Ramos (cell line): Measurements from ENCODE around the gene PTPN14.
"Not testable (repeated sequence)": the region's sequence is repeated elsewhere in the genome, so short reads cannot be mapped to it uniquely, and the experiment has no call there.

ENCODE experiments used
- in situ Hi-C: fragments of 300-500 bp; cut with MboI; formaldehyde crosslinking; loops from one replicate; pipeline ENCODE4 v1.14.3; 2022; ENCODE audit warnings: low sequenced_read_pairs; ENCODE audit not compliant: unreplicated experiment

The PTPN14 gene

DNA sequence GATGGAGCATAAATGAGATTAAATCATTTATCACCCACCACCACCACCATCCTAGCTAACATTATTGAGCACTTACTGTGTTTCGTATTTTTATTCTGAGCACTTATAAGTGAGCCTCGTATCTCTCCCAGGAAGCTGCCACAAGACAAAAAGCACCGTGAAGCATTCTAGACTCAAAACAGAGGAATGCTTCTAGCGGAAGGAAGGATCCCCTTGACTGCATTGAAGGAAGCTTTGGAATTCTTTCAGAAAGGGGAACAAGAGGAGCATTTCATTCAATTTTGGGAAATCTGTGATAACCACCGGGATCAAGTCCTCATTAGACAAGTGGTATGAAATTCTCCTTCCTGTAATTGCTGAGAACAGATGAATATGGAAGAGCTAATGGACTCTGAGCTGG lies 66.3 kb downstream of the PTPN14 start:
- in situ Hi-C loops: no loop called here

DNA sequence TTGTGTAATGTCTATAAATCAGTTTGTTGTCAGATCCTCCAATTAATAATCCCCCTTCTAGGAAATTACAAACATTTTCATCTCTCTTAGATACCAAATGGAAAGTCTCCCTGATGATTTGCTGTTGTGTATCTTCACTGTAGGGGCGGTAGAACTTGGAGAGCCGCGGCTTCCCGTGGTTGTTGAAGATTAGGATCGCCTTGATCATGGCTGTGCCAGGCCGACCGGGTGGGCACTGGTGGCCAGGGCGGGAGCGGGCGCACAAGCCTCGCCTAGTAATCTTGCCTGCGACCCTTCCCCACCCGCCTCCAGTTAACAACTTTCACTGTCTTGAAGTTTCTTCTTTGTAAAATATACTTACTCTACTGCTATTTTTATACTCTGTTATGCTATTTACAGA lies 68.2 kb downstream of the PTPN14 start:
- in situ Hi-C loops: not testable (repeated sequence)

DNA sequence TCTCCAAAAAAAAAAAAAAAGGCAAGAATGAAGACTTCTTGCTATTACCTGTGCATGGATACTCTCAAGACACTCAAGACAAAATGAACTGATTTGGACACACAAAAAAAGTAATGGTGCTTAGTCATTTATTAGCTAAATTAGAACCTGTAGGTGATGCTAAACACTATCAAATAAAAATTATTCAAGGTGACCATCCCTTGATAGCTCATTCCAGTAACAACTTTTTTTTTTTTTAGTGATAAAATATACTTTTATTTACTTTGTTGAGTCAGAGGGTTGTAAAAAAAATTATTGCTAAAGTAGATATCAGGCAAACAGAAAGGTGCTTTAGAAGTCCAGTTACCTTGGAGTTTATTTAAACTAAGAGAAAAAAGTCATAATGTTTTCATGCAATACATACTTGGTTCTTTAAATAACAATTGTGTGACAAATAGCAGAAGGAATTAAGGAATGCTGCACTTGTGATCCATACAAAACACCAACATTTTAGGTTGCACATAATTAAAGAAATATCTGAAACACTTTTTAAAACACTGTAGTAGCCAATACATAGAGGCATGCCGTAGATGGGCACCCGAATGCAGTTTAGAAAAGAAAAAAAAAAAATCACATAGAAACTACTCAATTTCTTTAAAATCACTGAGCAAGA lies 69.3 kb downstream of the PTPN14 start:
- in situ Hi-C loops: not testable (repeated sequence)

GRCh38 chr1:214476986-214477870 lies 74.2 kb downstream of the PTPN14 start:
- in situ Hi-C loops: no loop called here

- in situ Hi-C loops: no loop called here
These were observed 75.0 kb downstream of the PTPN14 start for GRCh38 chr1:214476229-214476985.

GRCh38 chr1:214475746-214476145 lies 75.7 kb downstream of the PTPN14 start:
- in situ Hi-C loops: no loop called here

DNA sequence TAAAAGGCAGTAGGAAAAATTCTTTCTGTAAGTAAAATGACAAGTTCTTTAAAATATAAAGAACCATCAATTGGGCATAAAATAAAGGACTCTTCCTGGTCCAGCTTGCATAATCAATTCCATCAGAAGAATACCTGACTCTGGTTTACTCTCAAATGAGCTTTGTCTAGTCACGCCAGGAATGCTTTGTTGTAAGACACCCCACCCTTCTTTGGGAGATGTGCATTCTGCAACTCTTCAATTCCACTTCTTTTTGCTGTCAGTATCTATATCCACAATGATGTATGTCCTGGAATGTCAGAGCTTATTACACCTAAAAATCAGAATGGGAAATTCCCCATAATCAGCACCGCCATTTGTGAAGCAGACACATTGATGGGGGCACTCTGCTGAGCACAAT lies 76.1 kb downstream of the PTPN14 start:
- in situ Hi-C loops: no loop called here

- in situ Hi-C loops: no loop called here
These were observed 76.9 kb downstream of the PTPN14 start for GRCh38 chr1:214474467-214474866.

DNA sequence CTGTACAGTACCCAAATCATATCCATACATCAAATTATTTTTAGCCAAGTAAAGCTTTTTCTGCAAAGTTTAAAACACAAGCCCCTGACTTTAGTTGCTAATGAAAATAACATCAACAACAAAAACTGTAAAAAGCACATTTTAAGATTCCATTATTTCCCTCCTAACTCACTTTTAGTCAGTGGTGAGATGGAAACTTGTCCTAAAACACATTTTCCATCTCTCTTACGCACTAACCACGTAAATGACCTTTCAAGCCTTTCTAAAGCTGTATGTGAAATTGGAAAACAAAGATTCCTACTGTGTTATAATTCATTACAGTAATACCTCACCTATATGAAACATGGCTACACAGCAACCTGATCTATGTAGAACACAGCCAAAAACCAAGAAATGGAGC lies 77.5 kb downstream of the PTPN14 start:
- in situ Hi-C loops: no loop called here

DNA sequence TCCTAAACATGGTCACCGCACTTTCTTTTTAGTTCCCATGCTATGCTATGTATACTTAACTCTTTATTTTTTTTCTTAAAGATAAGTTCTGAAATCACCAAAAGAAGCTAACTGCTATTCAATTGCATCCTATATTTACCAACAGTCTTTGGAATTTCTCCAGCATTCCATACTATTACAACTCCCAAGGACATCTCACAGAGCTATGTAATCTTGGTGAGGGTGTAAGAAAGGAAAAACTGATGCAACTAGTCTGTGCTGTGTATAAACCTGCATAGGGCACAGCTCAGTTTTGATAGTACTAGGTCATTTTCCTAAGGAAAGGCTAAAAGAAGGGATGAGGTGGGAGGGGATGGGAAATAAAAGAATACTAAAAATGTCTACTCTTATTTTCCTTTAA lies 78.0 kb downstream of the PTPN14 start:
- in situ Hi-C loops: no loop called here

DNA sequence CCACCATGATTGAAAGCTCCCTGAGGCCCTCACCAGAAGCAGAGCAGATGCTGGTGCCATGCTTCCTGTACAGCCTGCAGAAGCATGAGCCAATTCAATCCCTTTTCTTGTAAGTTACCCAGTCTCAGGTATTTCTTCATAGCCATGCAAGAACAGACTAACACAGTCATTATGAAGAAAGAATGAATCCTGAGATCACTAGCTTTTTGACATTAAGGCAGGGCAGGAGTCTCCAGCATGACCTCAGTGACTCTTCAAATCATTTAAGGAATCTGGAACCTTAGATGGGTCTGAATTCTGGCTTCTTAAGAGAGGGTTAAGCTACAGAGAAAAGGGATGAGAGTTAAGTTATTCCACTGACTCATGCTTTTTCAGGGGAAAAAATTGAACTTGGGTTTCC lies 79.0 kb downstream of the PTPN14 start:
- in situ Hi-C loops: no loop called here

- in situ Hi-C loops: no loop called here
These were observed 79.9 kb downstream of the PTPN14 start for GRCh38 chr1:214471458-214471857.

DNA sequence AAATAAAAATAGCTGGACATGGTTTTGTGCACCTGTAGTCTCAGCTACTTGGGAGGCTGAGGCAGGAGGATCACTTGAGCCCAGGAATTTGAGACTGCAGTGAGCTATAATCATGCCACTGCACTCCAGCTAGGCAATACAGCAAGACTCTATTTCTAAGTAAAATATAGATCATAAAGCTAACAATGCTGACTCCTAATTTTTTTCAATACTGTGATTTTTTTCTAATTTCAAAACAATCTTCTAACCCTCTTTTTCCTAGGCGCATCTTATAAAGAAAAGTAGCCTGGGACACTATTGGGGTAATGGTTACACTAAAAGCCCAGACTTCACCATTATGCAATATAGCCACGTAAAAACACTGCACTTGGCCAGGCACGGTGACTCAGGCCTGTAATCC lies 81.3 kb downstream of the PTPN14 start:
- in situ Hi-C loops: no loop called here

GRCh38 chr1:214469290-214469689 lies 82.1 kb downstream of the PTPN14 start:
- in situ Hi-C loops: no loop called here

GRCh38 chr1:214467078-214467585 lies 84.3 kb downstream of the PTPN14 start:
- in situ Hi-C loops: no loop called here

GRCh38 chr1:214466403-214467077 lies 84.9 kb downstream of the PTPN14 start:
- in situ Hi-C loops: no loop called here

DNA sequence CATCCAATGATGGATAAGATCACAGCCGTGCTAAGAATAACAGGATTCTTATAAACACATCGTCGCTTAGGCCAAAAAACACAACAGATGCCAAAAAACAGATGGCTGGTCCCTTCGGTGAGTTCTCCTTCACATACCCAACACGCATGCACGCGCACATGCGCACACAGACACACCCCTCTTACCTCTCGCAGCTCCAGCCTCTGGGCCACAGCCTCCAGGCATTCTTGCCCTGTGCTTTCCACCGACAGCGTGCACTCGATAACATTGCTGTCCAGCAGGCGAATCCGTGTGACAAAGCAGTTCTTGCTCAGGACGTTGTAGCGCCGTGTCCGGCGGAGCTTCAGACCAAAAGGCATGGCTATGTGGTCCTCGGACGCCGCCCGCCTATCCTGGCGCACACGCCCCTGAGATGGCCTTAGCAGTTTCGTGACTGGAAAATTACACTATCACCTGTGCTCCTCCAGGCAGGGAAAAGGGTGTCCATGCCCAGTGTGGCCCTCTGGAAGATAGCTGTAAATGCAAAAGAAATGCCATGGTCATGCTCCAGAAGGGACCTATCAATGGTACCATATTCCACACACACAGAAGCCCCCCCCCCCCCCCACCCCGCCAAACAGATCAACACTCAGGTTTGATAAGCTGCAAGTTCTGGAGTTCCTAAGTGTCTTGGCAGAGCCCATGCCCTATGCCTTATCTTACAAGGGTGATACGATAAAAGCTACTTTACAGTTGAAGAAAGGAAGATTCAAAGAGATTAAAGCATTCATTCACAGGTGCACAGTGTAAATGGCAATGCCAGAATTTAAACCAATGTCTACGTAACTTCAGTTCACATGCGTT lies 86.7 kb downstream of the PTPN14 start:
- in situ Hi-C loops: no loop called here

DNA sequence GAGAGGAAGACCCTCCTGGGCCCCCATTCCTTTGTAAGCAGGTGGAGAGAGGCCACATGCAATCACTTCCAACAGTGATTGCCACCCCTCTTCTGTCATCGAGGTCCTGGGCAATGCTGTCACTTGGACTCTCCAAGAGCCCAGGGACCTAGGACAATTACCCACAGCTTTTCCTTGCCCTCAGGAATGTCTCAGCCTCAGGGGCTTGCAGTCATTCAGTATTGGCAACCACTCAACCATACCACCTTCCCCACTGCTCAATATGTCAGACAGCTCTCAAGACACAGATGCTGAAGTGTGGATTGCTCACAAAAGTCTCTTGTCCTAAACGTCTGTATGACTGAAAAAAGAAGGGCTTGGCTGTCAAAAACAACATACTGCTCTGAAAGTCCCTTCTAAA lies 87.8 kb downstream of the PTPN14 start:
- in situ Hi-C loops: no loop called here

DNA sequence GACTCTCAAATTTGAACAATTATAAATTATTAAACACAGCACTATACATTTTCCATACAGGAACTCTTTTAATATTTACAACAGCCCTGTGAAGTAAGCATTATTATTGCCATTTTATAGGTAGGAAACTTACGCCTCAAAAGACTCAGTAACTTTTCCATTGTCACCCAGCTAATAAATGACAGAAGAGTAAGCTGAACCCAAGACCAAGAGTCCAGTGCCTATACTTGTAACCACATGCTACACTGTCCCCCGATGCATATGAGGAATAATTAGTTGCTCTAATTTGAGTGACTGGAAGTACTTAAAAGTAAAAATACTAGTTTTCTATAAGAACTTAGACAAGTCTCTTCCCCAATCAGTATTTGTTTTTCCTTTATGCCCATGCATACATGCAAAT lies 88.5 kb downstream of the PTPN14 start:
- in situ Hi-C loops: no loop called here
